ENCODE data around the gene LOC101059915.
"Not testable (repeated sequence)": the region's sequence is repeated elsewhere in the genome, so short reads cannot be mapped to it uniquely, and the experiment has no call there.

The LOC101059915 gene

GRCh38 chrX:71644406-71644805, 22.9 kb upstream of the LOC101059915 start:
- FAIRE-seq: not testable (repeated sequence)

- FAIRE-seq: no peak
Measured at GRCh38 chrX:71650333-71650969, 16.9 kb upstream of the LOC101059915 start.

- peak; percentile 18 for FAIRE-seq
Measured at GRCh38 chrX:71652405-71652804, 14.9 kb upstream of the LOC101059915 start.

- no peak for FAIRE-seq
Measured at GRCh38 chrX:71653344-71653743, 14.0 kb upstream of the LOC101059915 start.

- FAIRE-seq: no peak
Measured at GRCh38 chrX:71657267-71657666, 10.1 kb upstream of the LOC101059915 start.

- FAIRE-seq: no peak
Measured at GRCh38 chrX:71659342-71659741, 8.0 kb upstream of the LOC101059915 start.

GRCh38 chrX:71659959-71660358, 7.4 kb upstream of the LOC101059915 start:
- no peak for FAIRE-seq

- no peak for FAIRE-seq
Measured at GRCh38 chrX:71660562-71661416, 6.6 kb upstream of the LOC101059915 start.

- FAIRE-seq: no peak
Measured at GRCh38 chrX:71661919-71662318, 5.4 kb upstream of the LOC101059915 start.

GRCh38 chrX:71662654-71663053, 4.7 kb upstream of the LOC101059915 start:
- not testable (repeated sequence) for FAIRE-seq

GRCh38 chrX:71663238-71663637, 4.1 kb upstream of the LOC101059915 start:
- not testable (repeated sequence) for FAIRE-seq

- FAIRE-seq: not testable (repeated sequence)
Measured at GRCh38 chrX:71664202-71664601, 3.1 kb upstream of the LOC101059915 start.

GRCh38 chrX:71664889-71665491, 2.4 kb upstream of the LOC101059915 start:
- no peak for FAIRE-seq

- no peak for FAIRE-seq
Measured at GRCh38 chrX:71665747-71666146, 1.6 kb upstream of the LOC101059915 start.

GRCh38 chrX:71666240-71667223, 814 bp upstream of the LOC101059915 start:
- FAIRE-seq: no peak

- no peak for FAIRE-seq
Measured at GRCh38 chrX:71668248-71668595, 876 bp downstream of the LOC101059915 start.

GRCh38 chrX:71669492-71669891, 2.1 kb downstream of the LOC101059915 start:
- no peak for FAIRE-seq

GRCh38 chrX:71669947-71670346, 2.6 kb downstream of the LOC101059915 start:
- not testable (repeated sequence) for FAIRE-seq

GRCh38 chrX:71671043-71671780, 3.9 kb downstream of the LOC101059915 start:
- FAIRE-seq: no peak

GRCh38 chrX:71671938-71672337, 4.6 kb downstream of the LOC101059915 start:
- FAIRE-seq: no peak

- not testable (repeated sequence) for FAIRE-seq
Measured at GRCh38 chrX:71675636-71676035, 8.3 kb downstream of the LOC101059915 start.

All from endometrium (tissue), 2 donors.